ENCODE results near the gene MDFI.
A peak's percentile ranks its signal among the peaks of the same experiment; 100 is the strongest.
"Not testable (repeated sequence)": the region's sequence is repeated elsewhere in the genome, so short reads cannot be mapped to it uniquely, and the experiment has no call there.

MDFI gene

DNA sequence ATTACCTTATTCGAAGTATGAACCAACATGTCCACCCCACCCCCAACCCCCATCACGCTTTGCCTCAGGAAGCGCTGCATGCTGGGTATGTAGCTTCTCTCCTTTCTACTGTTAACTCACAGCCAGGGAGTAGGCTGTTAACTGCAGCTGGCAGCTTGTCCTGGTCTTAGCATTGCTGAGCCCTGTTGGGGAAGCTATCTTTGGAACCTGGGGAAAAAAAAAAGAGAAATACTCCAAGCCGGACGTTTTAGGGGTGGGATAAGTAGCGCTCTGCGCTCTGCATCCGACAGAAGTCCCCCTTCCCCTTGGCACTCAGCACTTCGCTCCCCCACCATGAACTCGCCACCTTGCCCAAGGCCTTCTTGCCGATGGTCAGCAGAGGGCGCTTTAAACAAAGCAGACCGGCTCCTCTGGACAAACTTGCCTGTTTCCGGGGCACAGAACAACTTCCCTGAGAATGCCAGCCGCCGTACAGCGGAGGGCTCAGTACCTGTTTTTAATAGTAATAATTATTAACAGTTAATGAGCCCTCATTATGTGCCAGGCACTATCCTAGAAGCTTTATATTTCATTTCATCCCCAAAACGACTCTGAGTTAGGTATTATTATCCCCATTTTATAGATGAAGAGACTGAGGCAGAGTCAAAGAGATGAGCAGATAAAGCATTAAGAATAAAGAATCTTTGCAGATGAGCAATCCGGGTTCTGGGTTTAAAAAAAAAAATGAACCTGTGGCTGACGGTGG lies 35.2 kb upstream of the MDFI start:
- peak in 1 of 2 experiments; percentile 53 for DNase-seq

DNA sequence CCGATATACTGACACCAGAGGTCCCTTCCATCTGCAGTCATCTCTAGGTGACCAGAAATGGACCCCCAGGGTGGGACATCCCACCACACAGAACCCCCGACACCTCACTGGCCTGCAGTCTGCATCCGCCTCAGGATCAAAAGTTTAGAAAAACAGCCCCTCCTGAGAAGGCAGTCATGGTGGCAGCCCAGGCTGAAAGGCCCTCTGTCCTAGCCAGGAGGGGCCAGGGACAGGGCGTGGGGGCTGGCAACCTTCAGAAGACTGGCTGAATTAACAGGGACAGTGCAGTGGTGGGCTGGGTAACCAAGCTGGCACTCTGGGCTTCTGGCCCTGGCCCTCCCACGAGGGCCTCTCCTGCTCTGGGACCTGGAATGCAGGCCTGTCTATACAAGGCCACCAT lies 34.3 kb upstream of the MDFI start:
- no peak for DNase-seq

- no peak for DNase-seq
These were observed 32.6 kb upstream of the MDFI start for GRCh38 chr6:41605649-41606048.

DNA sequence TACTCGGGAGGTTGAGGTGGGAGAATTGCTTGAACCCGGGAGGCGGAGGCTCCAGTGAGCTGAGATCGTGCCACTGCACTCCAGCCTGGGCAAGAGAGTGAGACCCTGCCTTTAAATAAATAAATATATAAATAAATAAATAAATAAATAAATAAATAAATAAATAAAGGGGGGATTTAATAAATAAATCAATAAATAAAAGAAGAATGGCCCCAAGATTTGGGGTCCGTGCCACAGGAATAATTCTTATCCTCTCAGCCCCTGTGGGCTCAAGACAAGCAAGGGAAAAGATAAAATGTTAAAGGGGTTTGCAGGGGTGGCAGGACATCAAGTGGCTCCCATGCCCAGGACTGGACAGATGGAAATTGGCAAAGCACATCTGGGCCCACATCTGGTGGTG lies 31.2 kb upstream of the MDFI start:
- no peak for DNase-seq

DNA sequence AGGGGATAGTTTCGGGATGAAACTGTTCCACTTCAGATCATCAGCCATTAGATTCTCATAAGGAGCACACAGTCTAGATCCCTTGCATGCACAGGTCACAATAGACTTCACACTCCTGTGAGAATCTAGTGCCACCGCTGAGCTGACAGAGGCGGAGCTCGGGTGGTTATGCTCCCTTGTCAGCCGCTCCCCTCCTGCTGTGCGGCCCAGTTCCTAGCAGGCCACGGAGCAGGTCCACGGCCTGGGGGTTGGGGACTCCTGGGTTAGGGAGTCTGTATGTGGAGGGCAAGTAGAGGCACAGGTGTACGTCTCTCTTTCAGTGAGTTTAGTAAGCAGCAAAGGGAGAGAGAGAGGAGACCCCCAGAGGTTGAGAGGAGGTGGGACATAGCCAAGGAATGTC lies 30.5 kb upstream of the MDFI start:
- DNase-seq = no peak

DNA sequence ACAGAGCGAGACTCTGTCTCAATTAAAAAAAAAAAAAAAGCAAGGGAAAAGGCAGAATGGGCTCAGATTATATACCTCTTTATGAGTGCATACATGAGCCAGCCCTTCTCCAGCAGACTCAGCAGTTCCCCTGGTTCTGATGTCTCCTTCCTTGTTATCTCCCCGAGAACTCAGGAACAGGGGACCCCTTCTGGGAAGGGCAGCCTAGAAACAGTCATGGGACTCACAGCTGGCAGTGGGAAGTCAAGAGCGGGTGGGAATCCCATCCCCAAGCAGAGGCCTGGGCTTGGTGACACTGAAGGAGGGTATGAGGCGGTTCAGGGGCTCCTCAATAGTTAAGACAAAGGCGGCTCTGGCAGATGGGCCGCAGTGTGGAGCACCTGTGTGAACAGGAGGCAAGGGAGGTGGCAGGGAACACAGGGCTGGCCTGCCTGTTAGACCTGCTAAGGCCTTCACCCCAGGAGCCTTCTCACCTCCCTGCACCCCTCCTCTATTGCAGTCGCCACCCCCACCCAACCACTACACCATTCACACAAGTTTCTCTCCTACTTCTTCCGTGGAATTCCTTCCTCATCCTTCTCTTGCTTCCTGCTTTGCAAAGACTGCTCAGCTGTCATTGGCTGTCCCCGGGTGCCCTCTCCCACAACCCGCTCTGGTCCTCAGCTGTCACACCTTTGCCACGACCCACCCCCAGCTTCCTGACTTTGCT lies 29.7 kb upstream of the MDFI start:
- DNase-seq = no peak

- DNase-seq = no peak
These were observed 23.6 kb upstream of the MDFI start for GRCh38 chr6:41614715-41615114.

GRCh38 chr6:41615311-41615710 lies 23.0 kb upstream of the MDFI start:
- no peak for DNase-seq

DNA sequence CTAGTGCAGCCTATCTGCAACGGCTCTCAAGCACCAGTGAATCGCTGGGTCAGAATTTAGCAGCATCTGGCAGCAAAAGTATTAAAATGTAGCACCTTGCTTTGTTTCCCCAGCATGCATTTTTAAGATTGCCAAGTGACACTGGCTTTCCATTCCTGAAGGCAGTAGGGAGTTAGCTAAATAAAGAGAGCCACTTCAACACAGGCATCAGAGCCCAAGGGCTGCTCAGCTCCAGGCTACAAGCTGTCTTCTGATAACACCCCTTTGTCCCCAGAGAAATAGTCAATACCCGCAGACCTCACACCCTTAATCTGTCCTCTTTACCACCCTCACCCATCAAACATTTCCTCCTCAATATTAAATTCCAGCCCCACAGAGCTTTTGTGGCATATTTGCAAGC lies 19.7 kb upstream of the MDFI start:
- no peak for DNase-seq

DNA sequence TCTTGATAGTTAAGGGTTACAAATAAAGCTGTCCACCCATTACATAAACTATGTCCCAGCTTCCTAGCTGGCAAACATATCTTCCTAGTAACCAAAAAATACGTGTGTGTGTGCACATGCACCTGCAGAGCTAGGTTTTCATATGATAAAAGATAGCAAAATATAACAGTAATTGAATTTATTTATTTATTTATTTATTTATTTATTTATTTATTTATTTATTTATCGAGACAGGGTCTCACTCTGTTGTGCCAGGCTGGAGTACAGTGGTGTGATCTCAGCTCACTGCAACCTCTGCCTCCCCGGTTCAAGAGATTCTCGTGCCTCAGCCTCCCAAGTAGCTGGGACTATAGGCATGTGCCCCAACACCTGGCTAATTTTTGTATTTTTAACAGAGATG lies 19.1 kb upstream of the MDFI start:
- not testable (repeated sequence) for DNase-seq

- DNase-seq = no peak
These were observed 16.9 kb upstream of the MDFI start for GRCh38 chr6:41621367-41621766.

- DNase-seq = no peak
These were observed 16.5 kb upstream of the MDFI start for GRCh38 chr6:41621802-41622201.

DNA sequence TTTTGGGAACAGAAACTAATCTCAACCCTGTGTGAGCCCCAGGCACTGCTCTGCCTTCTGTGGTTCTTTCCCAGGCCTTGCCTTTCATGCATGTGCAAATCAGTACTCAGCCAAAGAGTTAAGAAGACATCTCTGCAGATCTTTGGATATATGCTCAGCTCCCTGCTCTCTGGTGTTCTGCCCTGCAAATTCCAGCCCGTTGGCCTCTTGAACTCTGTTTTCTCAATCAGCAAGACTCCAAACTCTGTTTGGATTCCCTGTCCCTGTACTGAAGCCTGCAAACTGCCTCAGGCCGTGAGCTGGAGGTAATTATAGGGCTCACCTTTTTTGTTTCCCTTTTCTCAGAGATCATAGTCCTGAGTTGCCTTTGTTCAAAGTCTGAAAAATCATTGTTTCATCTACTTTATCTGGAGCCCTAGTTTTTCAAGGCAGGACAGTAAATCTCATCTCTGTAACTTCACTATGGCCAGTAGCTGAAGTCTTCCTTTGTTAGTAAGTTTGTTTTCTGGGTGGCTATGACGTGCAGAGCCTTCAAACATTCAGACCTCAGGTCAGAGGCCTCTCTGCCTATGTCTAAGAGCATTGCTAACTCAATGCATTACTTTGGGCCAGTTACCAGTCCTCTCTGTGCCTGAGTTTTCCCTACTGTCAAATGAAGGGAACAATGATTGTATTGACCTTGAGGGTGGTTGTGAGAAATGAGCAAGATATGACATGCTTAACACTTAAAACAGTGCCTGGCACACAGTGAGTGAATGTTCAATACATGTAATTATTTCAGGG lies 15.9 kb upstream of the MDFI start:
- DNase-seq = no peak

GRCh38 chr6:41623330-41623729 lies 14.9 kb upstream of the MDFI start:
- no peak for DNase-seq

DNA sequence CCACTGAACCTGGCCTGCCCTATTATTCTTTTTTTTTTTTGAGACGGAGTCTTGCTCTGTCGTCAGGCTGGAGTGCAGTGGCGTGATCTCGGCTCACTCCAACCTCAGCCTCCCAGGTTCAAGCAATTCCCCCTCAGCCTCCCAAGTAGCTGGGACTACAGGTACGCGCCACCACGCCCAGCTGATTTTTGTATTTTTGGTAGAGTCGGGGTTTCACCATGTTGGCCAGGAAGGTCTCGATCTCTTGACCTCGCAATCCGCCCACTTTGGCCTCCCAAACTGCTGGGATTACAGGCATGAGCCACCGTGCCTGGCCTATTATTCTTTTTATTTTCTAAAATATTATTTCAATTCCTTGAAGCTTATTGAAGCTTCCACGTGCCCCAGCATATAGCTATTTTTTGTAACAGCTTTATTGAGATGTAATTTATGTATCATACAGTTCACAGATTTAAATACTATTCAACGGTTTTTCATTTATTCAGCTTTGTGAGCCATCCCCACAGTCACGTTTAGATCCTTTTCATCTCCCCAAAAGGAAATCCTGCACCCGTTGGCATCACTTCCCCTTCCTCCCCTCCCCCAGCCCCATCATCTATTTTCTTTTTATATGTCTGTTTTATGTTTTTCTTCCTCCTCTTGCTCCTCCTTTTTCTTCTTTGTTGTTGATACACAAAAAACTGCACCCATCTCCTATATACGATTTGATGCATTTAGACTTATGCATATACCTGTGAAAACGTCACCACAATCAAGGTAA lies 13.5 kb upstream of the MDFI start:
- no peak for DNase-seq

GRCh38 chr6:41625442-41625841 lies 12.8 kb upstream of the MDFI start:
- DNase-seq = no peak

DNA sequence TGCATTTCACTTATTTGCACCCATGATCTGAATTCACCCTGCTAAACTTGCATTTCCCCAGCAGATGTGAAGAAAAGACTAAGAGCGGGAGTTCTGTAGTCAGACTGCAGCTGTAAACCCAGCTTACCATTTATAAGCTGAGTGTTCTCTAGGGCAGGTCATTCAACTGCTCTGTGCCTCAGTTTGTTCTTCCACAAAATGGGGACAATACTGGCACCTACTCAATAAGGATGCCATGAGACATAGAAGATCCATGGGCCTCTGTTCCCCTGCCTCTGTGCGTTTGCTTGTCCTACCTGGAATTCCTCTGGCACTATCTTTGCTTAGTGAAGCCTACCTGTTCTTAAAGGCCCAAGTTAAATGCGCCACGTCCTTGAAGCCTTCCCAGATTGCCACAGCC lies 12.2 kb upstream of the MDFI start:
- DNase-seq = no peak

- DNase-seq = no peak
These were observed 11.4 kb upstream of the MDFI start for GRCh38 chr6:41626917-41627316.

GRCh38 chr6:41629128-41629527 lies 9.1 kb upstream of the MDFI start:
- no peak for DNase-seq

- no peak for DNase-seq
These were observed 8.2 kb upstream of the MDFI start for GRCh38 chr6:41630069-41630468.

GRCh38 chr6:41630946-41631345 lies 7.3 kb upstream of the MDFI start:
- DNase-seq = no peak

DNA sequence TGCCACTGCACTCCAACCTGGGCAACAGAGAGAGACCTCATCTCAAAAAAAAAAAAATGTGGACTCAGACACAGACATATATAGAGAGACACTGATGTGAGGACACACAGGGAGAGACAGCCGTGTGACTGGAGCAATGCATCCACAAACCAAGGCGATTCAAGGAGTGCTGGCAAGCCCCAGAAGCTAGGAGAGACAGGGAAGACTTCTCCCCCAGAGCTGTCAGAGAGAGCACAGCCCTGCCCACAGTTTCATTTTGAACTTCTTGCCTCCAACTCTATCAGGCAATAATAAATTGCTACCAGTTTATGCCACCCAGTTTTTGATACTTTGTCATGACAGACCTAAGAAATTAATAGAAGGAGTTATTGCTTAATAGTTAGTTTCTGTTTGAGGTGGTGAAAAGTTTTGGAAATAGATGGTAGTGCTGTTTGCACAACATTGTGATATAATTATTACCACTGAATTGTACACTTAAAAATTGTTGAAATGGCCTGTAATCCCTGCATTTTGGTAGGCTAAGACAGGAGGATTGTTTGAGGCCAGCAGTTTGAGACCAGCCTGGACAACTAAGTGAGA lies 5.1 kb upstream of the MDFI start:
- DNase-seq = no peak

GRCh38 chr6:41634657-41635056 lies 3.6 kb upstream of the MDFI start:
- DNase-seq = no peak

Data from NCI-H187 (cell line).